Stimulated activated CD8-positive, alpha-beta memory T cell treated with anti-CD3 and anti-CD28 coated beads, Interleukin-15, amount 100 ng/mL, for 1 hour (primary cell): ENCODE results near the gene ADD1.

ENCODE experiments used
- DNase-seq: peaks from one replicate; pipeline ENCODE4 v3.0.0-alpha.2; 2020; ENCODE audit warnings: low read depth

Gene ADD1

DNA sequence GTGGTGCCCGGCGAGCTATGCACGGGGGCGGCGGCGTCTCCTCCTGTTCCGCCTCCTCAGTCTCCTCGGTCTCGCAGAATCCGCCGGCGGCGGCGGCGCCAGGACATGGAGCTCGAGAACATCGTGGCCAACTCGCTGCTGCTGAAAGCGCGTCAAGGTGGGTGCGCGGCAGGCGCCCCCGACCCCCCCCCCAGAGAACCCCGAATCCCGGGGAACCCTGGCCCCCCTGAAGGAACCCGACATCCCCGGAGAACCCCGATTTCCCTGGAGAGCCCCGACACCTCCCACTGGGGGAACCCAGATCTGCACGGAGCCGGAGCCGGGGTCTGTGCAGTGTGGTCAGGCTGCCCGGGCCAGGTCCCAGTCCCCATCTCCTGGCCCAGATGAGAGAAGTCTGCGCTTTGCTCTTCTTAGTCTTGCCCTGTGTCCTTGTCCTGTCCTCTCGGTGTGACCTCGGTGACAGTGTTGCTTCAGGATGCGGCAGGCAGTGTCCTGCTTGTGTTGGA, 120.4 kb downstream of the ADD1 start:
- no peak for DNase-seq

DNA sequence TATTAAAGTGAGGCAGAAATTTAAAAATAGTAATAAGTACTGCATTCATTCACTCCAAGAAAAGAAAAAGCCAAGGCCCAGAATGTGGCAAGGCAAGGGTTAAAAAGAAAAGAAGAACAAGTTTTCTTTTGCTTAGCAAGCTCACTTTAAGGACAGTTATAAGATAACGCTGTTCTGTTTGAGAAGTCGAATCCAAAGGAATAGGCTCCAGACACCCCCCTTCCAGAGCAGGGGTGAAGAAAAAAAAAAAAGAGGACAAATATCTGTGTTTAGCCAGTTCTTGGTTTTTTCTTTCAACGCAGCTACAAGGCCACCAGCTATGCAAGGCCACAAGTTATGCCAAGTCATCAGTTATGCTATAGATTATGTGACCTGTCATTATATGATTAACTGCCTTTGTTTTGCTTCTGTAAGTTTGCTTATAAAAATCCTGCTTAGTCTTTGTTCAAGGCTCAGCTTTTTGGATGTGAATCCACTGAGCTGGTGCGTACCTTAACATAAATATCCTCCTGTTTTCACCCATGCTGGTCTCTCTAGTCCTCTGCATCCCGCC, 121.1 kb downstream of the ADD1 start:
- no peak for DNase-seq

DNA sequence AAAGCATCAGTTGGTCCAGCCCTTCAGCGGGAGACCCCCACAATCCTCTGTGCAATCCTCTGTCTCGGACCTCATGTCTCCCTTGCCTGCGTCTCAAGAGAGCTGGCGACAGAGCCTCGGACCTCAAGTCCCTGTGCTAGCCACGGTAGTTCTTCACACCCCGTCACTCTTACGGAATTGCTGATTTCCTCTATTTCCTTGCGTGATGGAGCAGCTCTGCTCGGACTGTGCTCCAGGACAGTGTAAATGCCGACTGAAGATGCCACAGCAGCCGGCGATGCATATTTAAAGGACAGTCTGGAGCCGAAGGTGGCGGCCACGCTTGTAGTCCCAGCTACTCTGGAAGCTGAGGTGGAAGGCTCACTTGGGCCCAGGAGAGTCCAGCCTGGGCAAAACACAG, 121.6 kb downstream of the ADD1 start:
- DNase-seq: no peak

DNA sequence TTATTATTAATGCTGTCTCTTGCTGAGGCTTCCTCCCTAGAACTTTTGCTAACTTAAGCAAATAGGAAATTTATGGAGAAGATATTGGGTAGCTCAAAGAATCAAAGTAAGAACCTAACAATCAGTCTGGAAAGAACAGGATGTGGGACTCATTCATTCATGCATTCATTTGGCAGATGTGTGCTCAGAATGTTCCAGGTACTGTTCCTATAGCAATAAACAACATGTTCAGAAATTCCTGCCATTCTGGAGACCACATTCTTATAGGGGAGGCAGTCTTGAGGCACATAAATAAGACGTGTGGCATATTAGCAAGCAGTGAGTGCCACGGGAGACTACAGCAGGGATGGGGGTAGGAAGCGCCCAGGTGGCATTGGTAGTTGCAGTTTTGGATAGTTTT, 124.7 kb downstream of the ADD1 start:
- no peak for DNase-seq

DNA sequence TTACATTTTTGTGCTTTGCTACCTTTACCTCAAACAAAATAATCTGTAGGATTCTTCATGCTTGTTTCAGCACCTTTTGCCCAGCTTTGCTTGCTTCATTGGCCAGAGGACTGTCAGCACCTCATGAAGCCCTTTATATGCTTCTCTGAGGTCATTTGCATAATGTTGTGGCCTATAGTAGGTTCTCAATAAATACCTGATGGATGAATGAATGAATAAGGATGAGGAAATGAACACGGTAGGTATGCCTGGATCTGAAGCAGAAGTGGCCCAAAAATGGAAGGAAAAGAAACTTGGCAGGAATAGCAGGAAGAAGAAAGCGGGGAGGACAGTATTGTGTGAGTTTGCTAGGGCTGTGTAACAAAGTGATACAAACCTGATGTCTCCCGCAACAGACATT, 127.6 kb downstream of the ADD1 start:
- no peak for DNase-seq

DNA sequence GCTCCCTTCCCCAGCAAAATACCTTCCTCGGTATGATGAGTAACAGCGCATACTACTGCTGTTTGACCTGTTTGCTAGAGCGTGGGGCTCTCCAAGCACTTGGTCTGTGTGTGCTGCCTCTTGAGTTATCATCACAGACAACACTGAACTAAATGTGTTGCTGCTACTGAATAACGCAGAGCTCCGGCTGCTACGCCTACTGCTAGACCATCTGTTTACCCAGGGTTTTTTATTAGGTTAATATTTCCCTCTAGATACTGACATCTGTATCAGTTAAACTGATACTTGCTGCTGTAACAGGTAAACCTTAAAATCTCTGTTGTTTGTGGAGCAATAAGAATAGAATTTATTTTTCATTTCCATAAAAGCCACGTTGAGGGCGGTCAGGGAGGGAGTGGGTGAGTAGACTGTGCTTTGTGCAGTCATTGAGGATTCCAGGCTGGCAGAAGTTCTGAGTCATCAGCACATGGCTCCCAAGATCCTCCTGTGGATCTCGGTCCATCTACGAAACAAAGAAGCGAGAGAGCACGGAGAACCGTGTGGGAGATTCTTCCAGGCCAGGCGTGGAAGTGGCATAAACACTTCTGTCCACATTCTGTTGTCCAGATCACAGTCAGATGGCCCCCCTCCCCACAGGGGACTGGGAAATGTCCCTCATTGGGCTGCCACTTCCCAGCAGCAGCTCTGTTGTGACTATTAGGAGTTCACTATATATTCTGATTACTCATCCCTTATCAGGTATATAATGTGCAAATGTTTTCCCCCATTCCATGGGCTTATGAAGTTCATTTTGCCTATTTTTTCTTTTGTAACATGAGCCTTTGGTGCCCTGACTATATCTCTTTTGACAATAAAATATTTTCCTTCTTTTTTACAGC, 133.8 kb downstream of the ADD1 start:
- DNase-seq: no peak
